Brain pericyte (primary cell): Measurements from ENCODE around the gene RNASET2.
"Not testable (repeated sequence)": the region's sequence is repeated elsewhere in the genome, so short reads cannot be mapped to it uniquely, and the experiment has no call there.

Source experiments
- DNase-seq: peaks from one replicate; pipeline ENCODE4 v3.0.0-alpha.2; 2012; ENCODE audit warnings: low read depth, low spot score

RNASET2 gene

DNA sequence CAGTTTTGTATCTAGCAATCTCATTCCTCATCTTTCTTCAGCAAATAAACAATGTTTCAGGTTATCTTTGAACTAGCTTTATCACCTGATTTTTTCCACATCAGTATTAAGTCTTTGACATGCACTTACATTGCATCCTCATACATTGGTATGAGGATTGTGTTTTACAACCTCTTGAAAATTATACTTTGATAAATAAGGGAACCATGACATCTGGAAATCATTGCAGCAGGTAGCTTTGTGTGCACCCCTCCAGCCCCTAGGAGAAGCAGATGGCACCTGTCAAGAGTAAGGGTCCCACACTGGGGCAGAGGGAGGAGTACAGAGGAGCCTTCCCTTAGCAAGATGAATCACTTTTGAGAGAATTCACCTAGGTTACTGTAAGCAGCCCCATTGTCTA, 13.7 kb upstream of the RNASET2 start:
- no peak for DNase-seq

DNA sequence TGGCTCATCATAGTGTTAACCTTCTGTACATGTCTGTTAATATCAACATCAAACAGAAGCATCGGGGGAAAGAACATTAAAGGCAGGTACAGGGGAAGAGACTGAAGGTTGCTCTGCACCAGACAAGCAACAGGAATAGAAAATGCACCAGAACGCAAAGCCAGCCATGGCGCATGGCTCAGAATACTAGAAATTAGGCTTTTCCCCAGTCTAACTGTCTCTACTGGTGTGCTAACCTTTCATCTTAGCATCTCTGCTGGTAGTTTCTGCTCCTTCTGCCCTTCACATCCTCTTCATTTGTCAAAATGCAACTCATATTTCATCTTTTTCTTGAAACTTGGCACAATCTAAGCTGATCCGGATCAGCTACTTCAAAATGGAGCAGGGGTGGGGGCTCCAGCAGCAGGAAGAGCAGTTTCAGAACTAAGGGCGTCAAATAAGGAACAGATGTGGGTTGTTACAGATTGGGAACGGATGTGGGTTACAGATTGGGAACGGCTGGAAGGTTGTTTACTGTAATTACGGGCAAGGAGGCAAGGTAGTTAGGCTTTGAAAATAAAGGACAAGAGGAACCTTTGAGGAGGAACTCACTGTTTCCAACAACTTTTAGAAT, 13.1 kb upstream of the RNASET2 start:
- DNase-seq, result no peak

DNA sequence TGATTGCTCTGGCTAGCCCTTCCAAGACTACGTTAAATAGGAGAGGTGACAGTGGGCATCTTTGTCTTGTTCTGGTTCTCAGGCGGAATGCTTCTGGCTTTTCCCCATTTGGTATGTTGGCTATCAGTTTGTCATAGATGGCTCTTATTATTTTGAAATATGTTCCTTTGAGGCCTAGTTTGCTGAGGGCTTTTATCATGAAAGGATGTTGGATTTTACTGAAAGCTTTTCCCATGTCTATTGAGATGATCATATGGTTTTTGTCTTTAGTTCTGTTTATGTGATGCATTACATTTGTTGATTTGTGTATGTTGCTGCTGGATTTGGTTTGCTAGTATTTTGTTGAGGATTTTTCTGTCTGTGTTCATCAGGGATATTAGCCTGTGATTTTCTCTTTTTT, 9.9 kb upstream of the RNASET2 start:
- no peak for DNase-seq

DNA sequence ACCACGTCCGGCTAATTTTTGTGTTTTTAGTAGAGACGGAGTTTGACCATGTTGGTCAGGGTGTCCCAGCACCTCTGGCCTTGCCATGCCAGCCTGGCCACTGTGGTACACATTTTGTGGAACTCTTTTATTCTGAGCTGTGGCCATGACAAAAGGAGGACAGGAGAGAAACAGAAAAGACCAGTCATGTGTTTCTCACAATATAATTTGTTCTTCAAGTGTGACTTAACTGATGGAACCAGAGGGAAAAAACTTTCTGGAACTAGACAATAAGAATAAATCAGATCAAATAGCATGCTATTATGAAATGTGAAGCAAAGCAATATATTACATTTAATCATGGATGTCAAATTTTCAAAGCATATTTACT, 4.2 kb upstream of the RNASET2 start:
- no peak for DNase-seq

DNA sequence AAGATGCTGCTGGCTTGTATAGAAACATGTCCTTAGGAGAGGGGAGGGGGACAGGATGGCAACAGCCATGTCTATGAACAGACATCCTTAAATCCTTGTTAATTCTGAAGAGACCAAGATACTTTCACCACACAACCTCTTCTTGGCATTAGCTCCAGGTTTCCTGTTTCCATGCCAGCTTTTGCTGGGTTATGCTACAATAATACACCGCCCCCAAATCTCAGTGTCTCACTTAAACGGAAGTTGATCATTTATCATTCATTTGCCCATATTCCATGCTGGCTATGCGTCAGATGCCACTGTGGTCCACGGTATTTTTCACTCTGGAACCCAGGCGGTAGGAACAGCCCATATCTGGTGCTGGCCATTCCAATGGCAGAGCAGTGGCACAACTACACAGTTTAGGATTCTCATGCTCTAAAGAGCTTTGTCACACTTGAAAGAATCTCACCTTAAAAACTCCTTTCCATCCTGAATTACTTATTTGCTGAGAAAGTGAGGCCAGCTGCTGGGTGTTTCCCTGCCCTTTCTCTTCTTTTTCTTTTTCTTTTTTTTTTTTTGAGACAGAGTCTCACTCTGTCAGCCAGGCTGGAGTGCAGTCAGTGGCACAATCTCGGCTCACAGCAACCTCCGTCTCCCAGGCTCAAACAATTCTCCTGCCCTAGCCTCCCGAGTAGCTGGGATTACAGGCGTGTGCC, 3.7 kb upstream of the RNASET2 start:
- DNase-seq, result no peak

DNA sequence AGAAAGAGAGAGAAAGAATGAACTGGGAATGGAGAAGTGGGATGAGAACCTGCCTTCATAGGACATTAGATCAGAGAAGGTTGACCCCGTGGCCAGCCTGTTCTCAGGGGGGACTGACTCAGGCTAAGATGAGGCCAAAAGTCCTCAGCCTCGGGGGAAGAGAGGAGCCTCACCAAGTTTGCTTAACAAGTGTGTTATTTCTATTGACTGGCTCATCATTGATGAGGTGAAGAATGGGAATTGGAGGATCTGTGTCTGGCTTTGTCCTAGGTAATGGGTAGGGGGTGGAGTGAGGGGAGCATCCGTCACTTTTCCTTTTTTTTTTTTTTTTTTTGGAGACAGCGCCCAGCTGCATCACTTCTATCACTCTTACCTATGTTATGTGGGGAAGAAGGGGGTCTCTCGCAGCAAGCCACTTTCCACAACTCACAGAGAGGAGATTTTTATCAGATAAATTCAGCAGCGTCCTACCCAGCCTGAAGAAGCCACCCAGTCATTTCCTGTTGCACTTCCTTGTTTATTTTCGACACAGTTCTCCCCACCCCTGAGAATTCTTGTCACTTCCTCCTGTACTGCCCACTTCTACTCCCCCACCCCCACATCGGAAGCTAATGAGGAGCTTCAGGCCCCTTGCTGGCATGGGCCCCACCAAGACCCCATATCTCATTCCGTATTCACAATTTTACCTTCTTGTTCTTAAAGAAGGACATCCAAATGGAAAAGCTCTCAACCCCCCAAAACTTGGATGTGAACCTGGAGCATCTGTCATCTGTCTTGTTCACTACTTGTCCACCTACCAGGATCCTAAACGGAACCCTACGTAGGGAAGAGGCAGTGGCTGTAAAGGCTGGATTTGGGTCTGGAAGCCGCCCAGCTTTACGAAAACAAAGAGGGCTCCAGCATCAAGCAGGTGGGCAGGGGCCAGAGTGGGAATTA, 2.8 kb upstream of the RNASET2 start:
- no peak for DNase-seq

DNA sequence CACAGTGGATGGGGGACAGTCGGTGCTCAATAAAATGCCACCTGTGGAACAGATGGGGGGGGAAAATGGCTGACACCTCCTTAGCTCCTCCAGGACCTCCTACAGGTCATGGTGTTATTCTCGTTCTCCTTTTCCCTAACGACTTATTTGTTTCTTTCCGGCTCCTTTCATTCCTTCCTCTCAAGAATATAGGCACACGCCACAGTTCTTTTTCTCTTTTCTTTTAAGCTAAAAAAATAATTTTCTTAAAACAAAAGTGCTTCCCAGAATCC, 1.4 kb upstream of the RNASET2 start:
- no peak for DNase-seq

DNA sequence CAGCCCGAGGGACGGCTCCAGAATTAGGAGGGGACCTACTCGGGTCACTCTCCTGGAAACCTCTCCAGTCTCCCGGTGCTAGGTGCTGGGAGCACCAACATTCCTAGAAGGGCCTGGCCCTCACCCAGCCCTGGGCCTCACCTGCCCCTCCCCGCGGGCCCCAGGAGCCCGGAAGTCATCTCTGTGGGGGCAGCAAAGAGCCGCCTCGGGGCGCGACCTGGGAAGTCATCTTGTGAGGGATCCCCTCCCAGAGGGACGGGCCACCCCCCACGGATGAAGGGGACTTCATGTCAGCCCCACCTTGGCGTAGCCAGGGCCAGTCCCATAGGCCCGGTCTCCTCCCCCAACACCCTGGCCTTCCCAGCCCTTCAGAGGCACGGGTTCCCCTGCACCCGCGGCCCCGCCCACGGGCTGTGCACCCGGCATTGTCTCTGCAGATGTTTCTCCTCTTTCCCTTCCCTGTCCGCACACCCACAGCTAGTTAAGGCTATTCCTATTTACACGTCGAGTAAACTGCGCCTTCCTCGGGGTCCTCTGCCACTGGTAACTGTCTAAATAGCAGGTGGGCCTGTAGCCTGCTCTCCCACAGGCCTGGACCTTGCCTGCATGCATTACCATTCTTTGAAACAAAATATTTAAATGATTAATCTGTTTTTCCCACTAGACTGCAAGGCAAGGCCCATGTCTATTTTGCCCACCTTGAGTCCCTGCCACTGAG, 896 bp upstream of the RNASET2 start:
- DNase-seq, result no peak

DNA sequence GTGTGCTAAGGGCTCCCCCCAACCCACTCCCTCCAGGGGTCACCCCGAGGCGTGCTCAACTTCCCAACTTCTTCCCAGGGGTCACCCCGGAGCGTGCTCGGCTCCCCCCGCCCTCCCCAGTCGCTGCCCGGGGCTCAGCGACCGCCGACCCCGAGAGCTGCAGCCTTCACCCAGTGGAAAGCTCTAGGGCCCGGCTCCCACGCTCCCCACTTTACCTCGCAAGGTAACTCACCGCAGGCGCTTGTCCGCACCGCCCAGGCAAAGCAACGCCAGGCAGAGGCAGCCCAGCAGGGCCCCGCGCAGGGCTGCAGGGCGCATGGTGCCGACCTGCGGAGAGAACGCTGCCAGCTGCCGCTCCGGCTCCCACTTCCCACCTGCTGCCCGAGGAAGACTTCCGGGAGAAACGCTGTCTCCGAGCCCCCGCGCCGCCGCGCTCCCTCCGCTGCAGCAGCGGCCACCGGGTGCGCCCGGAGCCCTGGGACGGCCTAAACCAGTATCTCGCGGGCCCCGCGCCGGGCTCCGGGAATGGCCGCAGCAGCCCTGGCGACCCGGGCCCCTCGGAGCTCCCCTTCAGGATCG, 396 bp downstream of the RNASET2 start:
- peak; percentile 33 for DNase-seq

DNA sequence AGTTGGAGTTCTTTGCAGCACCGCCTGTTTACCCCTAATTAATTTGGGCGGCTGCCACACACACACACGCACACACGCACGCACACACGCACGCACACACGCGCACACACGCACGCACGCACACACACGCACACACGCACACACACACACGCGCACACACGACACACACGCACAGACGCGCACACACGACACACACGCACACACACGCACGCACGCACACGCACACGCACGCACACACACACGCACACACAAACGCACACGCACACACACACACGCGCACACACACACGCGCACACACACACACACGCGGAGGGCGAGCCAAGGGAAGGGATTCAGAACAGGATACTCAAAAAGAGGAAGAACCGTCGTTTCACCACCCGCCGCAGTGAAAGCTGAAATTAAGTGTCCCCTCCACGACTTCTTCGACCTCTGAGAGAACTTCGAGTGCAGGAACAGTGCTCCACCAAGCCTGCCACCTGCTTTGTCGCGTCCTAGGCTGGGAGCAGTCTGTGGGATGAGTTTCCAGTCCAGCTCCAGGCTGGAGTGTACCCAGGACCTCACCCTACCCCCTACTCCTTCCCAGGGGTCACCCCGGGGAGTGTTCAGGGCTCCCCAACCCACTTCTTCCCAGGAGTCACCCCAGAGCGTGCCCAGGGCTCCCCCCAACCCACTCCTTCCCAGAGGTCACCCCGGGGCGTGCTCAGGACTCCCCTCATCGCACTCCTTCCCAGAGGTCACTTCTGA, 1.1 kb downstream of the RNASET2 start:
- no peak for DNase-seq

DNA sequence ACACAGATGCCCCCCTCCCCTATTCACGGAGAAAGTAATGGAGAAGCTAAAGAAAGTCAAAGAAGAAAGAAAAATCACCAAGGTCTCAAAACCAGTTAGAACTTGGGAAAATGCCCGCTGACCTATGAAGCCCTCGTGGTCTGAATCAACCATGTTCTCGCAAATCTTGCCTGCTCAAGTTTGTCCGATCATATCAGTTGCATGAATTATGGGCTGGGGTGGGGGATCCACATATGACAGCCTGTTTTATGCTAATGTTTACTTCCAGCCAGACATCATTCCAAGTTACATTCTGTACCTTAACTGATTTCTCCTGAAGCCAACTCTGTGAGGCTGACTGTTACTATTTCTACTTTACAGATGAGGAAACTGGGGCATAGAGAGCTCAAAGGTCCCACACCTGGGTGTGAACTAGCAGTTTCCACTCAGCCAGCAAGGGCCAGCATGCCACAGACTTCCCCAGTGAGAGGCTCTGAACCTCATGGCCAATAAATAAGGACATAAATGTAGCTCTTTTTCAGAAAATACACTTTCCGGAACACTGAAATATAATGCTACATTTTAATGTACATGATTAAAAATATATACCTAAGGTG, 2.1 kb downstream of the RNASET2 start:
- DNase-seq, result no peak

DNA sequence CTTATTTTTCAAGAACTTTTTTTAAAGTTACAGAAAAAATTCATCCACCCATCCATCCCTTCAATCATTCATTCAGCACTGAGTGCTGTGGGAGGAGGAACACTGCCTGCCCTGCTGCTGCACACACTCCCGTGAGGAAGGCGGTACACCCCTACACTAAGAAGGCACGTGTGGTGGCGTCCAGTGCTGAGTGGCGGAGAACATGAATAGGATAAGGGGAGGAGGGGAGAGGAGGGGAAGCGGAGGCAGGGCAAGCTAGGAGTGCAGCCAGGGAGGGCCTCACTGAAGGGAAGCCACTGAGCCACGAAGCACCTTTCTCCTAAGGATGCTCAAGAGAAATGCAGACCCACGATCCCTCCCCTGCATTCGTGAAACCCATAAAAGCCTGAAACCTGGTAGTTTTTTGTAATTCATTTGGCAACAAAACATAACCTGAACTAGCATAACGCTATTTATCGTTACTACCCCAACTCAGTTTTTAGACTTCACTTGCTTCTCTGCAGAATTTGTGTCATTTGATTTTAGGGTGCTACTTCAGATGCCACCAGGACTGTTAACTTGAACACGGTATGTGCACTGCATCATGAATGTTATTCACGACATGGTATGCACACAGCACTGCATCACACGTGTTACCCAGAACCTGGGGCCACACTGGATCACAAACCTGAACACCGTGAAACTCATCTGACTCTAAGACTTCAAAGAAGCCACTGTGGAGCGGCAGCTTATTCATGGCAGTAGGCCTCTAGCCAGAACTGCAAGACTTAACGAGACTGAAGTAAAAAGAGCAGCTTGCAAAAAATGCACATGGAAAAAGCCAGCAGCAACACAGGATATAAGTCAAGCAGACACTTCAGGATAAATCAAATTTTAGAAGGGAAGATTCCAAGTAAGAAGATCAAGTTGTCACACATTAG, 3.5 kb downstream of the RNASET2 start:
- DNase-seq, result no peak

DNA sequence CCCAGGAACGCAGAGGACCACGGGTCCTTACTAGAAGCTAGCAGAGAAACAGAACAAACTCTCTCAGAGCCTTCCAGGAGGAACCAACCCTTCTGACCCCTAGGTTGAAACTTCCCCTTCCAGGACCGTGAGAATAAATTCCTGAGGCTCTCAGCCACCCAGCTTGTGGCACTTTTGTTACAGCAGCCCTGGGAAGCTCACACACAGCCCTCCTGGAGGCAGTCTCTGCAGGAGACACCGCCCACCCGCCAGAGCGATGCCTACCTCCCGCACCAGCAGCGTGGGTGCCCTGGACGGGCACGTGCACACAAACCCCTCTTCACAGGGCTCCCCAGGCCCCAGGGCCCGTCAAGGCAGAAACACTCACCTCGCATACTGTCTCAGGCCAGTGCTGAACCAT, 4.2 kb downstream of the RNASET2 start:
- no peak for DNase-seq

DNA sequence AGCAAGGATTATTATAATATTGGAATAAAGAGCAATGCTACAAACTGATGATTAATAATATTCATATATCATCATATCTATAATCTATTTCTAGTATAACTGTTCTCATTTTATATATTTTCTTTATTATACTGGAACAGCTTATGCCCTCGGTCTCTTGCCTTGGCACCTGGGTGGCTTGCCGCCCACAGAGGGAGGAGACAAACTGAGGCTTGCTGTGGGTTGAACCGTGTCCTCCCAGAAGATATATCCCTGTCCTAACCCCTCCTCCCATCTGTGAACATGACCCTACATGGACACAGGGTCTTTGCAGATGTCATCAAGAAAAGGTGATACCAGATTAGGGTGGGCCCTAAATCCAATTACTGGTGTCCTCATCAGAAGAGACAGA, 4.7 kb downstream of the RNASET2 start:
- no peak for DNase-seq

DNA sequence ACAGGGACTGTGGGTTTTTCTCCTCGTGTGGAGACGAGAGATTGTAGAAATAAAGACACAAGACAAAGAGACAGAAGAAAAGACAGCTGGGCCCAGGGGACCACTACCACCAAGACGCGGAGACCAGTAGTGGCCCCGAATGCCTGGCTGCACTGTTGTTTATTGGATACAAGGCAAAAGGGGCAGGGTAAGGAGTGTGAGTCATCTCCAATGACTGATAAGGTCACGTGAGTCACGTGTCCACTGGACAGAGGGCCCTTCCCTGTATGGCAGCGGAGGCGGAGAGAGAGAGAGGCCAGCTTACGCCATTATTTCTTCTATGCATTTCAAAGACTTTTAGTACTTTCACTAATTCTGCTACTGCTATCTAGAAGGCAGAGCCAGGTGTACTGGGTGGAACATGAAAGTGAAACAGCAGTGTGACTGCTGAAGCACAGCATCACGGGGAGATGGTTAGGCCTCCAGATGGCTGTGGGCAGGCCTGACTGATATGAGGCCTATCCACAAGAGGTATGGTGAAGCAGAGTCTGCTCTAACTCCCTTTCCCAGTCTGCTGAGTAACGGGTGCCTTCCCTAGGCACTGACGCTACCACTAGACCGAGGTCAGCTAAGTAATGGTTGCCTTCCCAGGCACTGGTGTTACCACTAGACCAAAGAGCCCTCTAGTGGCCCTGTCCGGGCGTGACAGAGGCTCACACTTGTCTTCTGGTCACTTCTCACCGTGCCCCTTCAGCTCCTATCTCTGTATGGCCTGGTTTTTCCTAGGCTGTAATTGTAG, 5.3 kb downstream of the RNASET2 start:
- not testable (repeated sequence) for DNase-seq

DNA sequence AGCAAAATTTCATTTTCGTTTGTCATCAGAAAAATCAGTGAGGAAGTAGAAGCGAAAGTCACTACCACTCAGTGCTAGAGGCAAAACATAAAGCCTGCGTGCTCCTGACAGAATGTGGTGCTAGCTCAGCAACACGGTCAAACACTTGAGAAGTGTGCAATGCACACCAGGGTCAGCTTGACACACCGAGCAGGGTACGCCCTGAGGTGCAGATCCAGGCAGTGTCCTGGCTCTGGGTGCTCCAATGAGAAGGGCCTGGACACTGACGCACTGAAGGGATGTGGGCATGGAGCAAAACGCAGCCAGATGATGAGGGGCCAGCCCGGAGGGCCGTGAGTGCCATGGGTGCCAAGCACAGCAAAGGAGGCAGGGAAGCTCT, 5.9 kb downstream of the RNASET2 start:
- DNase-seq, result no peak

DNA sequence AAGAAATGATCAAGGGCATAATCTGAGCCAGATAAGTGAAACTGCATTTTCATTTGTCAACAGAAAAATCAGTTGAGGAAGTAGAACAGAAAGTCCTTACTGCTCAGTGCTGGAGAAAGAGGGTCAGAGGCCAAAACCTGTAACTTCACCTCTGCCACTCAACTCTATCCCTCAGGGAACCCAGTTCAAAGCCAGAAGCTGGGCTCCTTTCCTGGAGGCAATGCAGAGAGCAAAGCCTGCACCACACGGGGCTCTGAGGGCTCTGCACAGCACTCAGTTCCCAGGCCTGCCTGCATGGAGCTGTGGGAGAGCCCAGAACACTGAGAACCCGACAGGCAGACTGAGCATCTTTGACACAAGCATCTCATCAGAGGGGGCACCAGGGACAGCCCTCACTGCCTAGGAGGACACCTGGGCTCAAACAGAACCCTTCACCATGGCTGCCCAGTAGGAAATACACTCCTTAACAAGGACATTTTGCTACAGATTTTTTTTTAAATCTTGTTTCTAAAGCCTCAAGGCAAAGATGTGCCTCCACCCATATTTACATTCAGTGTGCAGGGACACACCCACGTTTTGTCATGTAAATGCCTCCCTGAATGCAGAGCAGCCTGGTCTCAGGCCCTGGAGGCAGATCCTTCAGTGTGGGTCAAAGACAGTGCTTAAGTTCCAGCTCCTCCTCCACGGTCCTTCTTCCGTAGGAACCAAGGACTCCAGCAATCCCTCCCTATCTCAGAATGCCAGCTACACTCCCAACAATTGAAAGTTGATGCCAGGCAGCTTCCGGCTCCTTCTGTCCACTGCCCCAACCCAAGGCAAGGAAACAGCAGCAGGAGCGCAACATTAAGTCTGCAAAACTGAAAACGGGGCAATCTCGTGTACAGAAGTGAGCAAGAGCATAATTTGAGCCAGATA, 6.6 kb downstream of the RNASET2 start:
- no peak for DNase-seq

DNA sequence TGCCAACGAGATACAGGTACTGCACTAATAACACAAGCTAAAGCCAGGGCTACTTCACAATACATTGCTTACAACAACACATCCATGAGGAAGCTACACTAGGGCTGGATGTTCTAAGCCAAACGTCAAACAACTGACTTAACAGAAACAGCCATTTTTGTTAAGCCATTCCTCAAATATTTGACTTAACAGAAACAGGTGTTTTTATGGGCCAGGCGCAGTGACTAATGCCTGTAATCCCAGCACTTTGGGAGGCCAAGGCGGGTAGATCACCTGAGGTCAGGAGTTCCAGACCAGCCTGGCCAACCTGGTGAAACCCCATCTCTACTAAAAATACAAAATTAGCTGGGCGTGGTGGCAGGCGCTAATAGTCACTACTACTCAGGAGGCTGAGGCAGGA, 7.6 kb downstream of the RNASET2 start:
- DNase-seq, result not testable (repeated sequence)
